HG03097 (cell line): Measurements from ENCODE around the gene TRIP13.
"Not testable (repeated sequence)": the region's sequence is repeated elsewhere in the genome, so short reads cannot be mapped to it uniquely, and the experiment has no call there.

Experiments
- ATAC-seq: cut with Tn5 transposase; IDR thresholded peaks from one replicate; pipeline ENCODE4 v1.9.1; 2021; ENCODE audit not compliant: unreplicated experiment, low FRiP score

TRIP13 gene

GRCh38 chr5:915946-916345 lies 23.3 kb downstream of the TRIP13 start:
- ATAC-seq, result no peak

- ATAC-seq, result no peak
Measured at GRCh38 chr5:916441-917293, 24.0 kb downstream of the TRIP13 start.

GRCh38 chr5:918717-919116 lies 26.0 kb downstream of the TRIP13 start:
- not testable (repeated sequence) for ATAC-seq

GRCh38 chr5:919356-920000 lies 26.8 kb downstream of the TRIP13 start:
- no peak for ATAC-seq

- no peak for ATAC-seq
Measured at GRCh38 chr5:920321-920720, 27.6 kb downstream of the TRIP13 start.

- no peak for ATAC-seq
Measured at GRCh38 chr5:921456-922435, 29.1 kb downstream of the TRIP13 start.

- no peak for ATAC-seq
Measured at GRCh38 chr5:922436-923280, 30.0 kb downstream of the TRIP13 start.

- ATAC-seq, result peak; percentile 67
Measured at GRCh38 chr5:923281-923873, 30.7 kb downstream of the TRIP13 start.

GRCh38 chr5:926417-927171 lies 33.9 kb downstream of the TRIP13 start:
- no peak for ATAC-seq

GRCh38 chr5:927172-928015 lies 34.7 kb downstream of the TRIP13 start:
- ATAC-seq, result no peak

- ATAC-seq, result not testable (repeated sequence)
Measured at GRCh38 chr5:929182-929581, 36.5 kb downstream of the TRIP13 start.

GRCh38 chr5:929596-929995 lies 36.9 kb downstream of the TRIP13 start:
- ATAC-seq, result no peak

- no peak for ATAC-seq
Measured at GRCh38 chr5:930866-931265, 38.2 kb downstream of the TRIP13 start.

GRCh38 chr5:931570-932145 lies 39.0 kb downstream of the TRIP13 start:
- ATAC-seq, result no peak

- ATAC-seq, result no peak
Measured at GRCh38 chr5:932151-932627, 39.5 kb downstream of the TRIP13 start.

- no peak for ATAC-seq
Measured at GRCh38 chr5:932628-933250, 40.1 kb downstream of the TRIP13 start.

GRCh38 chr5:933251-933861 lies 40.7 kb downstream of the TRIP13 start:
- no peak for ATAC-seq
